Thoracic aorta (tissue), 2 donors: ENCODE measurements around the gene PPP1R12B. TPM values are rescaled to one million over a fixed set of nuclear protein-coding genes. Genes with fewer than 3 reads are reported as not detected.
"Not testable (repeated sequence)": the region's sequence is repeated elsewhere in the genome, so short reads cannot be mapped to it uniquely, and the experiment has no call there.

Experiments
- ATAC-seq: fragments of 150-250 bp; one replicate; pipeline ENCODE4 v1.8.0; 2017; ENCODE audit warnings: low read depth; ENCODE audit not compliant: insufficient number of reproducible peaks, low FRiP score
- DNase-seq: peaks from one replicate; pipeline ENCODE4 v3.0.0-alpha.2; 2020; ENCODE audit warnings: low spot score
- H3K27ac ChIP-seq, 2 donors: fragments of 200-600 bp; sonication (generic); 1 replicate in 1 of 2; 2 replicates in 1 of 2; pipeline ENCODE4 v1.5.1; 2016; ENCODE audit warnings: mild to moderate bottlenecking in 2 of 2, moderate library complexity in 2 of 2
- H3K27me3 ChIP-seq: fragments of 200-600 bp; sonication (generic); replicated peaks from 2 replicates; pipeline ENCODE4 v1.6.0; 2016; ENCODE audit warnings: mild to moderate bottlenecking; ENCODE audit not compliant: insufficient read depth
- H3K36me3 ChIP-seq: fragments of 200-600 bp; sonication (generic); one replicate; pipeline ENCODE4 v1.5.1; 2016
- H3K4me1 ChIP-seq, 2 donors: fragments of 200-600 bp; sonication (generic); 1 replicate in 1 of 2; 2 replicates in 1 of 2; pipeline versions ENCODE4 v1.5.1 to v1.6.0; 2016; ENCODE audit warnings: low read depth in 2 of 2, mild to moderate bottlenecking in 1 of 2; ENCODE audit not compliant: control insufficient read depth in 1 of 2
- H3K4me3 ChIP-seq: fragments of 200-600 bp; sonication (generic); 2 replicates; pipeline ENCODE4 v1.5.1; 2016; ENCODE audit warnings: mild to moderate bottlenecking
- H3K9me3 ChIP-seq: fragments of 200-600 bp; sonication (generic); 2 replicates; pipeline ENCODE4 v1.5.1; 2016
- CTCF ChIP-seq: fragments of 200-600 bp; sonication (generic); IDR thresholded peaks from one replicate; pipeline ENCODE4 v1.5.1; 2019; ENCODE audit warnings: antibody characterized with exemption
- total RNA-seq, 2 donors: library from RNA; depleted of rRNA; stranded (reverse); fragments of >200 nt; gene quantifications; one replicate each; pipeline versions ENCODE4 v1.1.0 to v1.2.3, GENCODE V29; 2016

PPP1R12B gene
- total RNA-seq, 2 donors from 2014 or later, result 573 to 677 TPM

DNA sequence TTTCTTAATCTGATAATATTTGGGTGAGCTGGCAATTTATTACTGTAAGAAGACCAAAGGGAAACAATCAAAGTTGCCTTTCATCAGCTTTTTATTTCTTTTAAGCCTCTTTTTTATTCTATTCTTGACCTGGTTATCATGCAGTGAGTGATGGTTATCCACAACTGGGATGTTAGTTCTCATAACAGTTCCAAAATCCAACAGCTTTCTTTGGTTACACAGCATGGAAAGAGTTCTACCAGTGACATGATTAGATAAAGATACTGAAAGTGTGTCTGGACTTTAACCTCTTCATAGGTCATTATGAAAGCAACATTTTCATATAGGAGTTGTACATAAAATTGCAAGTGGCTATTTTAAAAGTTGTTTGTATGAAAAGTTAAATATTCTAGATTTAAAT is 198.7 kb downstream of the PPP1R12B start:
- Histone ChIP-seq H3K9me3 (no peaks in the 10 kb centered on the region), H3K27me3 (no peaks in the 10 kb centered on the region), H3K36me3 (peaks cover 6% of the 10 kb centered on the region), H3K4me3 (peak overlapping the region; percentile 72), H3K4me1 (peaks cover 22 to 71% of the 10 kb centered on the region in 2 donors), H3K27ac (peak overlapping the region; percentile 90 to 98)
- no peak for ATAC-seq
- DNase-seq, result no peak
- no peak for TF ChIP-seq CTCF

DNA sequence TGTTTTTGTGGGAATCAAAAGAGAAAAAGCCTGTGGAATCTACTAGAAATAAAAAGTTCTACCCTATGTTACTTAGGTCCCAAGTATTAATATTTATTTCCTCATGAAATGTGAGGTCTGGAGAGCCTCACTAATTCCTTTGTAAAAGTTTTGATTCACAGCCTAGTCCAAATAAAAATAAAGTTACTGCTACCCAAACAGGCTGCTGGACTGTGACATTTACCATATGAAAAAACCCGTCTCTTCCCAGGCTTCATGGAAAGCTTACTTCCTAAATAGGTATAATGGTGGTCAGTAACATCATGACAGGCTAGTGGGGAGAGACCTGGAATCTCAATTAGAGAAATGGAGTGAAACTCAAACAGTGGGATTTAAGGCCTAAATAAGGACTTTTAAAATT is 201.6 kb downstream of the PPP1R12B start:
- peaks cover 44 to 94% of the 10 kb centered on the region in 2 donors for H3K4me1 ChIP-seq
- not testable (repeated sequence) for H3K36me3 ChIP-seq, H3K27me3 ChIP-seq, DNase-seq, ATAC-seq, H3K9me3 ChIP-seq
- peak overlapping the region; percentile 45 for H3K4me3 ChIP-seq
- H3K27ac ChIP-seq, result peak overlapping the region; percentile 48 to 54

DNA sequence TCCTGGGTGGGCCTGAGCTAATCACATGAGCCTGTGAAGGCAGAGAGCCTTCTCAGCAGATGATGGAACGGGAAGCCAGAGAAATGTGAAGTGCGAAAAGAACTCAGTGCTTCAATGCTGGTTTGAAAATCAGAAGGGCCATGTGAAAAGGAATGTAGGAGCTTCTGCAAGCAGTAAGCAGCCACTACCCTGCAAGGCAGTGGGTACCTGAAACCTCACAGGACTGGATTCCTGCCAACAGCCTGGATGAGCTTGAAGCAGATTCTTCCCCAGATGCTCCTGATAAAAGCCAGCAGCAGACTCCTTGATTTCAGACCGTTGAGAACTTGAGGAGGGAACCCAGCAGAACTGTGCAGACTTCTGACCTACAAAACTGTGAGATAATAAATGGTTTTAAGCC is 203.2 kb downstream of the PPP1R12B start:
- H3K4me3 ChIP-seq, result peak overlapping the region; percentile 22
- H3K36me3 ChIP-seq, result peaks cover 6% of the 10 kb centered on the region
- TF ChIP-seq CTCF, result no peak
- H3K4me1 ChIP-seq, result peaks cover 57 to 98% of the 10 kb centered on the region in 2 donors
- no peaks in the 10 kb centered on the region for H3K9me3 ChIP-seq
- peak overlapping the region; percentile 52 to 62 for H3K27ac ChIP-seq
- H3K27me3 ChIP-seq, result no peaks in the 10 kb centered on the region
- DNase-seq, result no peak
- ATAC-seq, result no peak

GRCh38 chr1:202552615-202553014 is 204.1 kb downstream of the PPP1R12B start:
- not testable (repeated sequence) for DNase-seq, H3K27me3 ChIP-seq, H3K9me3 ChIP-seq, ATAC-seq, H3K36me3 ChIP-seq
- H3K4me3 ChIP-seq, result peak overlapping the region; percentile 49
- peaks cover 65 to 98% of the 10 kb centered on the region in 2 donors for H3K4me1 ChIP-seq
- peak overlapping the region; percentile 62 to 64 for H3K27ac ChIP-seq

GRCh38 chr1:202553078-202553477 is 204.6 kb downstream of the PPP1R12B start:
- not testable (repeated sequence) for H3K36me3 ChIP-seq, ATAC-seq, DNase-seq, H3K27me3 ChIP-seq, H3K9me3 ChIP-seq
- Histone ChIP-seq H3K27ac (peak overlapping the region; percentile 62 to 64), H3K4me1 (peaks cover 68 to 98% of the 10 kb centered on the region in 2 donors), H3K4me3 (peak overlapping the region; percentile 49)

DNA sequence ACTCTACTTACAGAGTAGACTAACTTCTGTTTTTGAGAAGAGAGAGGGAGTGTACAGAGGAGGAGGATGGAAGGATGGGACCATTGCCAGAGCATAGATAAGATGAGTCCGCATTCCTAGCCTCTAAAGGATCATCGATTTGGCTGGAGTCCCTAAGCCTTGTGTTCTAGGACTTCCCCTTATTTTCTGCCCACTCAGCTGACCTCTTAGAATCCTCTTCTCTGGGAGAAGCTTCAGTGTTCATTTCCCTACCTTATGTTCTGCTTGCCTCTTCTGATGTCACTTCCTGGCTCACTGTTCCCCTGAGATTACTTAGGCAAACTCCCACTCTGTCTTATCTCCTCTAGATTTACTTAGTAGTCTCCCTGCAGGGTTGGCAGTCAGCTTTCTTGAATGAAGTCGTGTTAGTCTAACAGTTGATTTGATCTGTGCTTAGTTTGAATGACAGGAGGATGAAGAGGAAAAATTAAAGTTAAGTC is 205.1 kb downstream of the PPP1R12B start:
- Histone ChIP-seq H3K36me3 (peaks cover 6% of the 10 kb centered on the region), H3K27ac (peak overlapping the region; percentile 62 to 64), H3K4me1 (peaks cover 70 to 99% of the 10 kb centered on the region in 2 donors), H3K4me3 (peak overlapping the region; percentile 49), H3K27me3 (no peaks in the 10 kb centered on the region), H3K9me3 (no peaks in the 10 kb centered on the region)
- DNase-seq (no peak), ATAC-seq (no peak)
- no peak for TF ChIP-seq CTCF

GRCh38 chr1:202554619-202555018 is 206.1 kb downstream of the PPP1R12B start:
- not testable (repeated sequence) for DNase-seq, H3K9me3 ChIP-seq, ATAC-seq, H3K27me3 ChIP-seq, H3K36me3 ChIP-seq
- Histone ChIP-seq H3K27ac (peak overlapping the region; percentile 62 to 64), H3K4me1 (peaks cover 74 to 100% of the 10 kb centered on the region in 2 donors), H3K4me3 (peak overlapping the region; percentile 49)

GRCh38 chr1:202556037-202556436 is 207.5 kb downstream of the PPP1R12B start:
- H3K9me3 ChIP-seq, H3K36me3 ChIP-seq, DNase-seq, ATAC-seq, H3K27me3 ChIP-seq: not testable (repeated sequence)
- Histone ChIP-seq H3K4me1 (peaks cover 71 to 96% of the 10 kb centered on the region in 2 donors), H3K27ac (peak overlapping the region; percentile 31 to 52), H3K4me3 (peak overlapping the region; percentile 49)

DNA sequence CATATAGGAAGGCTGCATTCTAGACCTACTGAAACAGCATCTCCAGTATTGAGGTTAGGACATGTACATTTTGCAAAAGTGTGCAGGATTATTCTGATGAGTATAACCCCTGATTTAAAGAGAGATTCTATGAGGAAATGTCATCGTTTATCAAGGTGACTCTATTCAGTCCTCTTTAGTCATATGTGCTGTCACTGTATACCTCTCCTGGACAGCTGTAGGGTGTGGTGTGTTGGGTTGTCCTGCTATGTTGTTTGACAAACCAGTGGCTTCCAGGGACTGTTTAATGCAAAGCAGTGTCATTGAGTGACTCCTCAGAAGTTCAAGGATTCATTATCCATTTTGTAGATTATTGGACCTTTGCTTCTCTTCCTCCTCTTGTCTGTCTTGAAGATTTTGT is 209.2 kb downstream of the PPP1R12B start:
- H3K9me3 ChIP-seq, DNase-seq, H3K27me3 ChIP-seq, ATAC-seq, H3K36me3 ChIP-seq: not testable (repeated sequence)
- Histone ChIP-seq H3K4me1 (peaks cover 75 to 96% of the 10 kb centered on the region in 2 donors), H3K27ac (peak overlapping the region; percentile 59 to 74), H3K4me3 (peak overlapping the region; percentile 49)
